Kidney glomerular epithelial cell (primary cell): Measurements from ENCODE around the gene AVPR2.

Experiments used
- DNase-seq: peaks from one replicate; lab custom pipeline; 2025; lab: John Stamatoyannopoulos, UW

Gene AVPR2

DNA sequence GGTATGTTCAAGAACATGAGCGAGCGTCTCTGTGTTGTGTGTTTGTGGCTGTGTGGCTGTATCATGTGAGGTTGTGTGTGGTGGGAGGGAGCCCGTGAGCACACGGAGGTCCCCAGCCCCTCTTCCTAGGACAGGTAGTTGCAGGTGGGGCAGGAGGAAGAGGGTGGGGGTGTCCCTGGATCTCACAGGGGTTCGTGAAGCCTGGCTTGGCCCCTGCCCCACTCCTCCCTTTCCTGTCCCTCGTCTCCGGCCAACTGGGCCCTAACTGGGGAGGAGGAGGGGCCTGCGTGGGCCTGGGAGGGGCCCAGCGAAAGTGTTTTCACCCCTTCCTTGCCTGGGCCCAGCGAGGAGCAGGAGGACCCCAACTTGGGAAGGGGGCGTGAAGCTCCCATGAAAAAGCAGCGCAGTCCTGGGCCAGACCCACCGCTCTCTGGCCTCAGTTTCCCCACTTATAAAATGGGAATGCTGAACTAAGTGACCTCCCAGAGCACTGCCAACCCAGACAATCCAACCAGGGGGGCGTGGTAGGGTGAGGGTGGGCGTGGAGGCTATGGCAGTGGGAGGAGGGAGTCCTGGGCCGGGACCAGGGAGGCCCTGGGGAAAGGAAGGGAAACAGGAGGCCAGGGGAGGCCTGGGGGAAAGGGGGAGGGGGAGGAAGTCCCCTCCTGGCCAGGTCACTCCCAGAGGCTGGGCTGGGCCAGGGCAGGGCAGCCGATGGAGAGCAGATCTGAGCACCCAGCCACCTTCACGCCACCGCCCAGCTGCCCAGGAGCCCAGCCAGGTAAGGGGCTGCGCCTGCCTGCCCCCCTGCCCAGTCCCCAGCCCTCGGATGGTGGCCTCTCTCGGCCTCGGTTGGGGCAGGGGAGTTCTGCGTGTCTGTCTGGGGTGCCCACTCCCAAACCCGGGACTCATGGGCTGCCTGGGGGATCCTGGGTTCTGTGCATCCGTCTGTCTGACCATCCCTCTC lies at the start of gene AVPR2:
Gene AVPR2 (plus strand): TSS at position 683 of the 967 bp plus-strand sequence. CDS start 473 bp downstream, outside the sequence.
- DNase-seq, result no peak

DNA sequence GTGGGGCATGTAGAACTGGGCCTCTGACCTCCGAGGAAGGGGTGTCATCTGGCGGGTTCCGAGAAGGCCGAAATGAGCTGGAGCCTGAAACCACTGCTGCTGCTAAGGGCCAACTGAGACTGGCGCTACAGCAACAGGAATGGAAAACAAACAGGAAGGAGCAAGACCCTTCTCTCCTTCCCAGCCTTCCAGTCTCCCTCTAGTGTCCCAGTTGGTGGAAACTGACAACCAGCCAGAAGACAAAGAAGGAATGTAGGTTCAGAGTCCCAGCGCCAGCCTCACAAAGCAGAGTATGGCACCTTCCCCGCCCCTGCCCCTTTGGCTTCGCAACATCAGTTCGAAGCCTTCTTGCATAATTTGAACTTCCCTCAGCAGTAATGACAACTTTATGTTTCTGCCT lies 49.8 kb upstream of the AVPR2 start:
- no peak for DNase-seq

DNA sequence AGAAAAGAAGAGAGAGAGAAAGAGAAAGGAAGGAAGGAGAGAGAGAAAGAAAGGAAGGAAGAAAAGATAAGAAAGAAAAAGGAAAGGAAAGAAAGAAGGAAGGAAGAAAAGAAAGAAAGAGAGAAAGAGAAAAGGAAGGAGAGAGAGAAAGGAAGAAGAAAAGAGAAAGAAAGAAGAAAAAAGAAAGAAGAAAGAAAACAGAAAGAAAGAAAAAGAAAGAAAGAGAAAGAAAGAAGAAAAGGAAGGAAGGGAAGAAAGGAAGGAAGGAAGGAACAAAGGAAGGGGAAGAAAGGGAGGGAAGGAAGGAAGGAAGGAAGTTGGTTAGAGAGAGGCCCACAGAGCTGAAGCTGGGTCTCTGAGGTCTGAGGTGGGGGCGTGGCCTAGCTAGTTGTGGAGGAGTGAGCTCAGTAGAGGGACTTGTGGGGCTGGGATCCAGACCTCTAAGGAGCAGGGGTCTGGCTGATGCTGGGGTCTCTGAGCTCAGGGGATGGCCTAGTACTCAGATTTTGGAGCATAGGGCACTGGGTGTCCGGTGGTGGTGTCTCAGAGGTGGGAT lies 47.0 kb upstream of the AVPR2 start:
- no peak for DNase-seq

DNA sequence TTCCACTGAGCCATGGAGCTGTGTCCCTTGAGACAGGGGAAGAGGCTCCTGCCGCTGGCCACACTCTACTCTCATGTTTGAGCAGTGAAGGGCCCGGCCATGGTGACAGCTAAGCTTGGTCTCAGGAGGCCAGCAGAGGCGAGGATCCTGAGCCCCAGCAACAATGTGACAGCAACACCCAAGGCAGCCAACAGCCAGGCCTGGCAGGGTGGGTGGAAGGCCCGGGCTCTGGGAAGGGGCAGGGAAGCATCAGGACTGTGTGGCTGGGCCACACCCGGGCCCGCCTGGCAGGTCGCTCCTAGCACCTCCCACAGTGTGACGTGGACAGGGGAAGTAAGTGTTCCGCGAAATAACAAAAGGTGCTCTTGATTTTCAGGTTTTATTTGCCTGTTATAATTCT lies 43.3 kb upstream of the AVPR2 start:
- no peak for DNase-seq

DNA sequence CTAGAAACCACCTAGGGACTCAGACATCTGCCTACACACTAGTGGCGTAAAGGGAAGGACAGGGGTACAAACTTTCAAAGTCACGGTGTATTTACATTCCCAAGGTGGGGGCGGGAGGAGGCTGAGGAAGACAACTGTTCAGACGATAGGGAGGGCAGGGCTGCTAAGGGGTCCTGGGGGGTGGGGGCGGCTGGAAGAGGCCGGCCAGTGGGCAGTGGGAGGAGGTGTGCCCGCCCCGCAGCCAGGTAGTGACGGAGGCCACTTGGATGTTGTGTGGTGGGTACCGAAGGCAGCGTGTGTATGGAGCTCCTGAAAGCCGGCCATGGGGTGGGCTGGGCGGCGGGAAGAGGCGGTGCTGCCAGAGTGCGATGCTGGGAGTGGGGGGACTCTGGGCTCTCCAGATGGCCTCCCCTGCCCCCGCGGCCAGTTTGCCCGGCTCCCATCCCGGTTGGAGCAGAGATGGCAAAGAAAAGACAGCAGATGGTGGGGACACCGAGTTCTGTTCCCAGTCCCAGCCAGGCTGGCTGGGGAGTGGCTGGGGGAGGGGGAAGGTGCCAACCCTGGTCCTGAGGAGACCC lies 42.7 kb upstream of the AVPR2 start:
- no peak for DNase-seq

DNA sequence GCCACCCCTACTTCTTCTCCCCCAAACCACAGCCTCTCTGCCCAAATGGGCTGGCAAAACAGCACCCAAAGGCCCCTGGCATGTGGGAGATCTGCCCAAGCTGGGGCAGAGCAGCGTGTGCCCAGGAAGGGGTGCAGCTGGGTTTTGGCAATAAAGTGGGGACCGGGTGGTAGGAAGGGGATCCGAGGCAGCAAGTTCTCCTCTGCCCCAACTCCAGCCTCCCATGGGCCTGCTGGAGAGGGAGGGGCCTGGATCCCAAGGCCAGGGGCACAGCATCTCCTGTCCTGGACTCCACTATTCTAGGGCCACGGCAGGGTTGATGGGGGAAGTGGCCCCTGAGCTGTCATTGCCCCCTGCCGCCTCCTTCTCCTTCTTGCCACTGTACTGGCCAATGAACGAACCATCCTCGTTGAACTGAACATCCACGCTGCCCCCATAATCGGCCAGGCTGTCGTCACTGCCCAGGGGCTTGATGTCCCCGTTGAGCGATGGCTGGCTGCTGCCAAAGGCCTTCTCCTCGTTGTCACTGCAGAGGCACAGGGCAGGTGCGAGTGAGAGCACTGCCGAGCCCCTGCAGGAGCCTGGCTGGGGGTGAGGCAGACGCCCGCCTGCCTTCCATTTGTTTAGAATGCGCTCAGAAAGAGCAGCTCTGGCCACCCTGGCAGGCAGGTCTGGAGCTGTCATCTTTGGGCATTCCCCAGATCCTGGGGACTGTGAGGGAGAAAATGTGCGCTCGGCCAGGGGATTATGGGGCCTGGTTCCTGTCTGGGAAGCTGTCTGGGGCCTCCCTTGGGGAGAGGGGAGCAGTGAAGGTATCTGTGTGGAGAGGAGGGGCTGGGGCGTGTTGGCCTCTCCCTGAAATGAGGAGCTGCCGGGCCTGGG lies 41.9 kb upstream of the AVPR2 start:
- no peak for DNase-seq

DNA sequence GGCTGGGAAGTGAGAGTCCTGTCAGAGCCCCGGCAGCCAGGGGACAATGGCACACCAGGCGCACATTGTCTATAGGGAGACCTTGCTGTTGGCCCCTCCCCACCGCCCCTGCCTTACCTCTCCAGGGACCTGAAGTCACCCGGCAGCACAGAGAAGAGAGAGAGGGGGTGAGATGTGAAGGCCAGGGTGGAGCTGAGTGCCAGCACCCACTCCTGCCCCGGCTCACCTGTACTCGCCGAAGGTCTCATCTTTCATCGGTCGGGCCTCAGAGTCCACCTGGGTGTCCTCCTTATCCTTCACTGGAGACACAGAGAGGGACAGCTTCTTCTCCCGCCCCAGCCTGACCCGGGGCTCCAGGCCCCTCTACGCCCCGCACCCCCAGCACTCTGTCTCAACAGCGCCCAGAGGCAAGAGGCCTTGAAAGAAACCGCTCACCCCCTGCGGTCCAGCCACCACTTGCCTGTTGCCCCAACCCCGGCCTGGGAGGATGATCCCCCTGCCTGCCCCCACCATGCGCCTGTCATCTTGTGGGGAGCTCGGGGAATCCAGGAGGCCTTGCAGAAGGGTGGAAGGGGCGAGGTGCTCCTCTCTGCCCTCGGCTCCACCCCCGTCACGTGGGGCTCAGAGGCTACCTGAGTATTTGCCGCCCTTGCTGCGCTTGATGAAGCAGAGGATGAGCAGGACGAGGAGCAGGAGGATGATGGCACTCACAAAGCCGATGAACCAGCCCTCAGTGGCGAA lies 41.1 kb upstream of the AVPR2 start:
- DNase-seq, result no peak

DNA sequence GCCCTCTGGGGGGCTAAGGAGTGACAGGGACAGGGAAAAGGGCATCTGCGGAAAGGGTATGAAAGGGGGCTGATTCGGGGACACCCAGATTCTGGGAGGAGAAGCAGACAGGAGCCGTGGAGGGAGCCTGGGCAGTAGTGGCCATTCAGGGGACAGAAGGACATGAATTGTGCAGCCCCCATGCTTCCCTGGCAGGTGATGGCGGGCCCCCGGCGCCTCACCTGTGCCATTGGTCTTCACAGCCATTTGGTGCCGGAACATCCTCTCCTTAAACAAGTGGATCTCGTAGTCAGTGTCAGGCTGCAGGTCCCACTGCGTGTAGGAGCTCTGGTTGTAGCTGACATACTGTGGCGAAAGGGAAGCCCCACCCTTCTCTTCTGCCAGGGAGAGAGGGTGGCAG lies 40.4 kb upstream of the AVPR2 start:
- DNase-seq, result no peak

DNA sequence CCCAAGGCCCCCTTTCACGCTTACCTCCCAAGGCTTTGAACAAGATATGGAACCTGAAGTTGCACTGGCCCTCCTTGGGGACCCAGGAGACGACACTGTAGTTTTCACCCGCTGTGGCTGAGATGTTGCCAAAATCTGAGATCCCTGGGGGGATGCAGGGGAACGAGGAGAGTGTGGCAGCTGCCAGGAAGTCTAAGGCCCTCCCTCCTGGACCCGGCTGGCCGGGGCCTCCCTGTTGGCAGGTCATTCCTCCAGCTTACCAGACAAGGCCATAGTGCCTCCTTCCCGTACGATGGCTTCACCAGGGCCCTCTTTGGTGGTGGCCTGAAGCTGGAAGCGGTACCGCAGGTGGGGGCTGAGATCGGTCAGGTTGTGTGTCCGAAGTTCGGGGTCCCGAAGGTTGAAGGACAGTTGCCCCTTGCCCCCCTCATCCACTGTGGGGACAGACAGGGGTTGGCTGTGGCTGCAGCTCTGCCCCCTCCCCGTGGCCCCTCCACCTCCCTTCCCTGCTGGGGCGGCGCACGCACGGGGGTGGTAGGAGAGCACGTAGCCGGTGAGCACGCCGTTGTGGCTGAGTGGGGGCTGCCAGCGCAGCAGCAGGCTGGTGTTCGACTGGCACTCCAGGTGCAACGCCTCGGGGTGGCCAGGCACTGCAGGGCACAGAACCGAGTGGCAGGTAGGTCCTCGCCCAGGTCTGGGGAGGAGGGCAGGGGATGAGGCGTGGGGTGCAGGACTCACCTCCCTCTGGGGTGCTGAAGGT lies 39.7 kb upstream of the AVPR2 start:
- no peak for DNase-seq

DNA sequence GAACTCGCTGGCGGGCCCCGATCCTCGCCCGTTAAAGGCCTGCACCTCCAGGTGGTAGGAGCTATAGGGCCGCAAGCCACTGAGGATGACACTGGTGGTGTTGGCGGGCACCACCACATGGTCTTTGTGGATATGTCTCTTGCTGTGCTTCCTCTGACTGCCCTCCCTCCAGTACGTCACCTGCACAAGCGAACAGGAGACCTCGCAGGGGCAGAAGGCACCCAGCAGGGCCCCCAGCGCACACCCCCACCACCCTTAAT lies 39.2 kb upstream of the AVPR2 start:
- no peak for DNase-seq

DNA sequence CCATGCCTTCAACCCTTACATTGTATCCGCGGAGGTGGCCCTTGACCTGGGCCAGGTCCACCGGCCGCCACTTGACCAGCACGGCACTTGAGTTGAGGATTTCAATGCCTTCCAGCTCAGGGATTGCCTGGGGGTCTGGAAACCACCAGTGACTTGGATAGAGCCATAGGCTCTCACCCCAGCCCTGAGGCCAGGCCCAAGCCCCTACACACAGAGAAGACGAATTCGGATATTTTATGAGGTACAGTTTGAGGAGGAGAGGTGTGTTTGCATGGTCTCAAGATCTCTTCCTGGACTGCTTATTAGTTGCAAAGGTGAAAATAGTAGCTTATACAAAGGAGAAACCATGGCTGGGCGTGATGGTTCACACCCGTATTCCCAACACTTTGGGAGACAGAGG lies 38.8 kb upstream of the AVPR2 start:
- no peak for DNase-seq

DNA sequence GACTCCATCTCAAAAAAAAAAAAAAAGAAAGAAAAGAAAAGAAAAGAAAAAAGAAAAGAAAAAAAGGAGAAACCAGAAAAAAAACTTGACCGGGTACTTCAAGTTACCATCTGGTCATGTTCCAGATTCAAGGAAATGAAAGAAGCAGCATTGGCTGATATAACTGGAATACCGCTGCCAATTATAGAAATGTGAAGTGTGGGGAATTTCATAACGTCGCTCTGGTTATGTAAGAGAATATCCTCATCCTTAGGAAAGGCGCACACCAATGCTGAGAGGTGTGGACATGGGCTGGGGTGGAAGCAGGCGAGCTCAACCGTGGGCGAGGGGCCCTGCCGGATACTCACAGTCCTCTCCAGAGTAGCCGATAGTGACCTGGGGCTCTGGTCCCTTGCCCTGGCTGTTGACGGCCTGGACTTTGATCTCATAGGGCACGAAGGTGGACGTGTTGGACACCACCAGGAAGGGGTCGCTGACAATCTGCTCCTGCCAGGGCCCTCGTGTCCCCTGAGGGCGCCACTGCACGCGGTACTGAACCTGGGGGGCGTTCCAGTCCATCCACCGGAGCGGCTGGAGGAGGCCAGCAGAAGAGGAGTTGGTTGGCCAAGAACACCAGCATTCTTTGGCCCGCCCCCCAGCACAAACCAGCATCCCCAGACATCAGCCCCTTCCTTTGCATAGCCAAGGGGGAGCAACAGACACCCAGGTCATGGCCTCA lies 38.0 kb upstream of the AVPR2 start:
- no peak for DNase-seq

DNA sequence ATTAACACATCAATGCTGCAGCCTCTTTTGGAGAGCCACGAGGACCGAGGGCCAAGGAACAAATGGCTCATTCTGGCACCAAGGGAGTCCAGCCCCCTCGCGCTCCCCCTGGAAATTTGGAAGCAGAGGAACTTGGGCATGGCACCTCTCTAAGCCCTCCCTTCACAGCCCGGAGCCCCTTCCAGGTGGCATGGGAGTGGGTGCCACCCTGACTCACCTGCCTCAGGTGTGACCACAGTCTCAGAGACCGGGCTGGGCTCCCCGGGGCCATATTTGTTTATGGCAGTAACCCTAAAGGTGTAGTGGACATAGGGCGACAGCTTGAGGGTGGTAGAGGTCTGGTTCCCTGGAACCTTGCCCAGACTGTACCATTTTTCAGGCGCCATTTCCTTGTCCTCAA lies 37.3 kb upstream of the AVPR2 start:
- DNase-seq, result no peak

DNA sequence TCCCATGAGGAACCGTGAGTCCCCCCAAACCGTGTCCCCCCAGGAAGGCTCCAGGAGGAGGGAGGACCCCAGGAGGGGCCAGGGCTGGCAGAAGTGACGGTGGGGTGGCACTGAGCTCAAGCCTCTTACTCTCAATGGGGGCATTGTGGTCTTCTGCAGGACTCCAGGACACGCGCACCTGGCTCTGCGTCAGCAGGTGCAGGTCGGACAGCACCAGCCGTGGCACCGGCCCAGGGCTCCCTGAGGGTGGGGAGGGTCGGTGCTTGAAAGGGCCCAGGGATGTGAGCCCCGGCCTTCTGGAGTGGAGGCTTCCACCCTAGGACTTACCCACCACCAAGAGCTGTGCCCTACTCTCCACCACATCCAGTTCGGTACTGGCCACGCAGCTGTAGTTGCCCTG lies 36.8 kb upstream of the AVPR2 start:
- no peak for DNase-seq

DNA sequence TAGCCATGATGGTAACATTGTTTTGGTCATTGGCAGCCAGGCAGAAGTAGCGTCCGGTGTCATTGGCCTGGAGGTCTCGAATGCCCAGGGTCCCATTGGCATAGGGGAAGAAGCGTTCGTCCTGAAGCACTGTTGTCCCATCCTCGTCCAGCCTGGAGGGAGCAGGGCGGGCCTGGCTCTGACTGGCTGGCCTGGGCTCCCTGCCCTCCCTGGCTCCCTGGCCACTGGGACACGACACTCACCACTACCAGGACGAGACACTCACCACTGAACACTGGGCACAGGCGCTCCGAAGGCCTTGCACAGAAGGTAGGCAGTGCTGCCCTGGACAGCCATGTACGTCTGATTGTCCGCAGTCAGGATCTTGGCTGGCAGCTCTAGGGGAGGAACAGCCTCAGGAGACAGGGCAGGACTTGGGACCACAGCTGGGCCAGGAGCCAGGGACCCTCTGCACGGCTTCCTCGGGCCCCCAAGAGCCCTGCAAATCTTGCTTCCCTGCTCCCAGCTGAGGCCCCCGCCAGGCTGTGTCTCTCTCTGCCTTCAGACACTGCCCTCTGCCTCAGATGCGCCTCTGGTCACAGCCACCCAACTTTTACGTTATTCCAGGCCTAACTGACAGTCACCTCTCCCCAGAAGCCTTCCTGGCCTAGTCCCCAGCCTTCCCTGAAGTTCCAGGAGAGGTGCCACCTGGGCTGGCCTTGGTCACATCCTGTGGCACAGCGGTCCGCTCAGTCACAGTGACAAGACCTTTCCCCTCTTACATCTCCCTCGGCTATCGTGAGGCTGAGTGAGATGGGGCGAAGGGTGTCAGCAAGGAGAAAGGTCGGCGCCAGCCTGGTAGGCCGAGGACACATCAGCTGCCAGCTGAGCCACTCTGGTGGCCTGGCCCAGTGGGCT lies 35.6 kb upstream of the AVPR2 start:
- DNase-seq, result no peak

DNA sequence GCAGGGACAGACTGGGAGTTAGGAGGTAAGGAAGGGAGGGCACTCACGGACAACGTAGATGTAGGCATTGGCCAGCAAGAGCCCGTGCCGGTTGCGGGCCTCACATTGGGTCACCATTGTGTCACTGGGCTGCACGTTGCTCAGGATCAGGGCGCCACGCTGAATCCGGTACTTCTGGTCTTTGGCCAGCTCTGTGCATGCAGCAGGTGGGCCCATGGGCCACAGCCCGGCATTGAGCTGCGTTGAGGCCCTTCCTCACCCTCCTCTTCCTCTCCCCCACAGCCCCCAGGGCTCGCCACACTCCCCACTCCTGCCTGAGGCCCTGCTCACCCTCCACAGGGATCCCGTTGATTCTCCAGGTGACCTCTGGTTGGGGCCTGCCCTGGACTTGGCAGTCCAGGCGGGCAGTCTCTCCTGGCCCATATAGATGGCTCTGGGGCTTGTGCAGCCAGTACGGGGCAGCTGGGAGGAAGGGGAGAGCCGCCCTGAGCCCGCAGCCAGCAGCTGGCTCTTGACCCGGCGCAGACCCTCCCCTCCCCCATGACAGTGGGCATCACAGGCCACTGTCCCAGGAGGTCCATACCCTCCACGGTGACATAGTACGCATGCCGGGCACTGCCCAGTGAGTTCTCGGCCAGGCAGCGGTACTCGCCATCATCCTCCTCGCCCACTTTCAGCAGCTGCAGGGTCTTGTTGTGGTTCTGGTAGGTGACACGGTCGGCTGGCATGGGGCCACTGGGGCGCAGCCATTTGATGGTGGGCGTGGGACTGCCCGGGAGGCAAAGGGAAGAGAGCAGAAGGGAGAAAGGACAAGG lies 34.8 kb upstream of the AVPR2 start:
- DNase-seq, result no peak

DNA sequence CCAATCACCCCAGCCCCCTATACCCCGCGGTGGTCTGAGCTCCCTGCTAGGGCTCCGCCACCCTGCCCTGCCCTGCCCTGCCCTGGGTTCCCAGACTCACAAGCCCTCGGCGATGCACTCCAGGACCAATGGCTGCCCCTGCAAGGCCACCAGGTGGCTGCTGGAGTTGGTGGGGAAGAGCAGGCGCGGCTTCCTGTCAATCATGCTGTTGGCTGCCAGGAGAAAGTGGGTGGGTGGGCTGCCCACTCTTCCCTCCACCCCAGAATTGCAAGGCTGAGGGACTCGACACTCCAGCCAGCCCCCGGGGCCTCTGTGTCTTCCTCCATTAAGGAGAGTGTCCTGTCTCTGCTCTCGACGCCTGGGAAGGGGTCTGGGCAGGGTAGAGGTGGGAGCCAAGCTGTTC lies 34.2 kb upstream of the AVPR2 start:
- DNase-seq, result no peak

DNA sequence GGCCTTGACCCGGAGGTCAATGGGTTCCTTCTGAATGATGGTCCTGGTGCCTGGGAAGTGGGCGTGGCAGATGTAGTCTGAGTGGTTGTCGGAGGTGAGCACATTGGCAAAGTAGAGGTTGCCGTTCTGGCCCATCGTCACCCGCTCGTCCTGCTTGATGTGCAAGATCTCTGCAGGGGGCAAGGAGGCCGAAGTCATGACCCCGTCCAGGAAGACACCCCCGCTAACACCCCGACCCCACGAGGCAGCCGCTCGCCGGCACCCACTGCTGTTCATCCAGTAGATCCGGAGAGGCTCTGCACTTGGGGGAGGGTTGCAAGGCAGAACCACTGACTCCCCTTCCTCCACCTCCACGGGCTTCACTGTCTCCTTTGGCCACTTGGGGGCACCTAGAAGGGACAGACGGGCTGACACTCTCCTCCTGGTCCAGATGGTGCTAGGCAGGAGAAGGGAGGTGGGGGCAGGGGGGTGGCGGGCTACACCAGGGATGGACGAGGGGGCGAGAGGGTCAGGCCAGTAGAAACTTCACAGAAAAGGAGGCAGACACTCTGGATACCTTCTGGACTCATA lies 33.6 kb upstream of the AVPR2 start:
- no peak for DNase-seq
